SH-SY5Y (cell line): ENCODE data around the gene SNCB.

Experiments used
- GATA2 ChIP-seq: IDR thresholded peaks from 2 replicates; pipeline ENCODE4 v1.6.1; 2011; ENCODE audit warnings: mild to moderate bottlenecking, low read depth, low read length
- GATA3 ChIP-seq: IDR thresholded peaks from 2 replicates; pipeline ENCODE4 v1.6.1; 2011; ENCODE audit warnings: low read depth, mild to moderate bottlenecking, low read length, moderate library complexity

Gene SNCB

GRCh38 chr5:176642675-176643490 is 12.5 kb upstream of the SNCB start:
- no peak for TF ChIP-seq GATA3
- no peak for TF ChIP-seq GATA2

DNA sequence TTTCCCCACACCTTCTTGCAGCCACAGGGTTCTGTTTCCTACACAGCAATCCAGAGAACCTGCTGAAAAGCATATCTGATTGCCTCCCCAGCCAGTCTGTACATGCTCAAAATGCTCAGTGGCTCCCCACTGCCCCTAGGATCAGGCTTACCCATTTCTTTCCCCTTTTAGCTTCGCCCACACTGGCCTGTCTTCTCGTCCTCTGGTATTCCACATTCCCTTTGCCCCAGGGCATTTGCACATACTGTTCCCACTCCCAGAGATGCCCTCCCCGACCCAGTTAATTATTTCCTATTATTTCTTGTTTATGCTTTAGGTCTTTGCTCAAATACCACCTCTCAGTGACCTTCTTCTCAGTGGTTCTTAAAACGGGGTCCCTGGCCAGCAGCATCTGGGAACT is 10.3 kb upstream of the SNCB start:
- TF ChIP-seq GATA3: no peak
- no peak for TF ChIP-seq GATA2

- TF ChIP-seq GATA3 (no peak), GATA2 (no peak)
Measured at GRCh38 chr5:176639981-176640380, 9.6 kb upstream of the SNCB start.

DNA sequence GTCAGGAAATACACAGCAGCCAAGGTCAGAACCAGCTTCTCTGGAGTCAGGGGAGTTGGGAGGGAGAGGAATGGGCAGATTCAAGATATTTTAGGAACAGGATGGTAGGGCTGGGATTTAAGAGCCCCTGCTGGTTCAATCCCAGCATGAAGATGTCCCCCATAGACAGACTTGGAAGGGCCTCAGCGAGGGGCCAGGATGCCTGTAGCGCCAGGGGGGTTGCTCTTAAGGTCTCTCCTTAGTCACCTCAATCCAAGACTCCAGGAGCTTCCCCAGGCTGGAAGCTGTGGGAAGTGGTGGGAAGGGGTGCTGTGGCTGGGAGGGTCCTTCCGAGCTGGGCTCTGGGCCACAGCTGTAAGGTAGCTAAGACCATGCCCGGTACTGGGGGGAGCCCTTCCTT is 8.9 kb upstream of the SNCB start:
- TF ChIP-seq GATA2 (no peak), GATA3 (no peak)

GRCh38 chr5:176638437-176638836 is 8.1 kb upstream of the SNCB start:
- TF ChIP-seq GATA3: no peak
- no peak for TF ChIP-seq GATA2

DNA sequence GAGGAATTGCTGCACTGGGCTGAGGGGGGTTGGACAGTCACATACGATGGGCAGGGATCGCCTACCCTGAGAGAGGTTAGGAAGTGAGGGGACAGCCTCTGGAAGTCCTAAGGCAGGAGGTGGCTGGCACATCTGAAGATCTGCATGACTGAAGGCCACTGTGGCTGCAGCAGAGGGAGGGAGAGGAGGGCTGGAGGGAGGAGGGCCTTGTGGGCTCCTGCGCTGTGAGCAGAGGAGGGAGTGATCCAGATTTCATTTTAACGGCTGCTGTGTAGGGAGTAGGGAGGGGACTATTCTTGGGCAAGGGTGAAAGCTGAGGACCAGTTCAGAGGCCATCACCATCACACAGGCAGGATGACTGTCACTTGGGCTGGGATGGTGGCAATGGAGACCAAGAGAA is 7.2 kb upstream of the SNCB start:
- TF ChIP-seq GATA2 (no peak), GATA3 (no peak)

DNA sequence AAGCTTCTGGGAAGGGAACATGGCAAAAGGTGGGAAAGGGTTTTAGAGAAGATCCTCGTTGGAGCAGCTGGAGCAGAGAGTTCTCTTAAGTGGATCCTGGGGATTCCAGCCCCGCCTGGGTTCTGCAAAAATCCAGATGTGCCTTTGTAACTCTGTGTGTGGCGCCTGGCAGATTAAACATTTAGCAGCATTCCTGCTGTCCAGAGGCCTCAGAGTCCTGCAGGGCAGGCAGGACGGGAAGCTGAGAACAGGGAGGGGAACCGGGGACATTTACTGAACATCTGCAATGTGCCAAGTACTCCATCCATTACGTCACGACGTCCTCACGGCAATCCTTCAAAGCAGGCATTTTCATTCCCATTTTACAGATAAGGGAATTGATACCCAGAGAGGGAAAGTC is 6.1 kb upstream of the SNCB start:
- no peak for TF ChIP-seq GATA2
- no peak for TF ChIP-seq GATA3

- TF ChIP-seq GATA3 (no peak), GATA2 (no peak)
Measured at GRCh38 chr5:176633598-176633997, 3.3 kb upstream of the SNCB start.

DNA sequence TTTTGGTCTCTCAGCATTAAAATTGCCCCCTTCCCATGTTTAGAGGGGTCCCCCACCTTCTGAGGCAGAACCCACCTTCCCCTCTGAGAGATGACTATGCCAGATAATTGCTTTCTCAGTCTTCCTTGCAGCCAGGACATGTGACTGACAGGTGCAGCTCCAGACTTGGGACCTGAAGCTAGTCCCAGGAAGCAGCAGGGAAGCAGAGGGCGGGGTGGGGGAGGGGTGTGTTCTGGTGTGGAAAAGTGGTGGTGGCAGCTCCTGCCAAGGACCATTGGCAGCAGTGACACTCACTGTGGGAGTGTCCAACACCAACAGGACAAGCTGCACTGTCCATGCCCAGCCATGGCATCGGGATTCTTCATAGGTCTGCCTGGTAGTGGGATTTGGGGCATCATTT is 2.4 kb upstream of the SNCB start:
- TF ChIP-seq GATA3 (no peak), GATA2 (no peak)

GRCh38 chr5:176631383-176632200 is 1.3 kb upstream of the SNCB start:
- TF ChIP-seq GATA3 (no peak), GATA2 (no peak)

DNA sequence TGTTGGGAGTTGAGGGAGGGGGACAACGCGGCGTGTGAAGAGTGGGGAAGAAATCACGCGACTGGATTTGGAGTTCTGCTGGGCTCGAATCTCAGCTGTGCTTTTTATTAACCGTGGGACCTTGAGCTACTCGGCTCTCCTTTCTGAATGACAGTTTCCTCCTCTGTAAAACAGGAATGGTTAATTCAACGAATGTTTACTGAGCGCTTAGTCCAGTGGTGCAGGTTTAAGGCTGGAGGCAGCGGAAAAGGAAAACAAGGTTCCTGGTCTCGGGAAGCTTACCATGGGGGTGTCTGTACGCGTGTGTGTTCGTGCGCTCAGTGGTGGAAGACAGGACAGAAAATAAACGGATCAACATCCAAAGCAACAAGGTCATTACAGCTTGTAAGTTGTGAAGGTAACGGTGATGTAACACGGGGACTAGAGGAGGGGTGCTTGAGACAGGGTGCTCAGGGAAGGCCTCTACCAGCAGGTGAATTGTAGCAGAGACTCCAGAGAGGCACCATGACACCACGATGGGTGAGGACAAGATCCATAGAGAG is 418 bp upstream of the SNCB start:
- TF ChIP-seq GATA3 (no peak), GATA2 (no peak)

- TF ChIP-seq GATA3 (no peak), GATA2 (no peak)
Measured at GRCh38 chr5:176629317-176629852, 949 bp downstream of the SNCB start.

GRCh38 chr5:176628406-176629228 is 1.7 kb downstream of the SNCB start:
- TF ChIP-seq GATA3 (no peak), GATA2 (no peak)

DNA sequence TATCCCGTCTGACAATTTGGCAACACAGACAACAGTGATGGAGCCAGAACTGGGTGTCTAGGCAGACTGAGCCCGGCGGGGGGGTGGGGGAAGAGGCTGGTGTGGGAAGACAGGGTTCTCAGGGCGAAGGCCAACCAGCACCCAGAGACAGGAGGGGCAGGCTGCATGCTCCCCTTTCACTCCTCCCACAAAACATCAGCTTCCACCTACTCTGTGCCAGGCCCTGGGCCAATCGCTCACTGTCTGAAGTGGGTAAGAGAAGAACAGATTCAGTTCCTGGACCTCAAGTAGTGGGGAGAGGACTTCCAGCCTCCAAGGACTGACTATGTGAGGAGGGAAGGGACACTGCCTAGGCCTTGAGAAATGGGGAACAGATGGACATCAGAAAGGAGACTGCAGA is 2.8 kb downstream of the SNCB start:
- TF ChIP-seq GATA3 (no peak), GATA2 (no peak)
